ENCODE measurements around the gene MAB21L4. TPM values are rescaled to one million over a fixed set of nuclear protein-coding genes. Genes with fewer than 3 reads are reported as not detected.

The MAB21L4 gene
- total RNA-seq, 2 donors from 2014 or later = not detected

- DNase-seq (ENCODE audit: low spot score) = peak; percentile 46
- Mint-ChIP-seq H3K4me1 (ENCODE audit: low read depth in 2 of 2) (no peaks in the 10 kb centered on the region), H3K27me3 (no peaks in the 10 kb centered on the region), H3K36me3 (no peaks in the 10 kb centered on the region), H3K4me3 (no peak overlapping the region), H3K9me3 (no peaks in the 10 kb centered on the region), H3K27ac (no peak overlapping the region)
- ATAC-seq = no peak
Observed at GRCh38 chr2:240919786-240920782, 24.1 kb upstream of the MAB21L4 start.

GRCh38 chr2:240919161-240919781, 23.3 kb upstream of the MAB21L4 start:
- H3K9me3 Mint-ChIP-seq = no peaks in the 10 kb centered on the region
- H3K36me3 Mint-ChIP-seq = no peaks in the 10 kb centered on the region
- peak; percentile 56 for DNase-seq (ENCODE audit: low spot score)
- H3K27me3 Mint-ChIP-seq = no peaks in the 10 kb centered on the region
- no peak overlapping the region for H3K27ac Mint-ChIP-seq
- H3K4me3 Mint-ChIP-seq = no peak overlapping the region
- H3K4me1 Mint-ChIP-seq (ENCODE audit: low read depth in 2 of 2) = no peaks in the 10 kb centered on the region
- ATAC-seq = no peak

- ATAC-seq = no peak
- H3K36me3 Mint-ChIP-seq = no peaks in the 10 kb centered on the region
- peak; percentile 58 for DNase-seq (ENCODE audit: low spot score)
- no peaks in the 10 kb centered on the region for H3K4me1 Mint-ChIP-seq (ENCODE audit: low read depth in 2 of 2)
- H3K27me3 Mint-ChIP-seq = no peaks in the 10 kb centered on the region
- no peak overlapping the region for H3K27ac Mint-ChIP-seq
- no peak overlapping the region for H3K4me3 Mint-ChIP-seq
- no peaks in the 10 kb centered on the region for H3K9me3 Mint-ChIP-seq
Observed at GRCh38 chr2:240918258-240919091, 22.5 kb upstream of the MAB21L4 start.

GRCh38 chr2:240917684-240918257, 21.8 kb upstream of the MAB21L4 start:
- ATAC-seq (no peak), DNase-seq (ENCODE audit: low spot score) (no peak)
- Mint-ChIP-seq H3K27me3 (no peaks in the 10 kb centered on the region), H3K9me3 (no peaks in the 10 kb centered on the region), H3K27ac (no peak overlapping the region), H3K4me1 (ENCODE audit: low read depth in 2 of 2) (no peaks in the 10 kb centered on the region), H3K4me3 (no peak overlapping the region), H3K36me3 (no peaks in the 10 kb centered on the region)

GRCh38 chr2:240917009-240917683, 21.2 kb upstream of the MAB21L4 start:
- Mint-ChIP-seq H3K27me3 (peaks cover 0 to 4% of the 10 kb centered on the region in 2 donors), H3K27ac (no peak overlapping the region), H3K36me3 (no peaks in the 10 kb centered on the region), H3K4me3 (no peak overlapping the region), H3K9me3 (no peaks in the 10 kb centered on the region), H3K4me1 (ENCODE audit: low read depth in 2 of 2) (no peaks in the 10 kb centered on the region)
- peak; percentile 47 for DNase-seq (ENCODE audit: low spot score)
- ATAC-seq = no peak

GRCh38 chr2:240916571-240917008, 20.6 kb upstream of the MAB21L4 start:
- no peak overlapping the region for H3K4me3 Mint-ChIP-seq
- H3K4me1 Mint-ChIP-seq (ENCODE audit: low read depth in 2 of 2) = no peaks in the 10 kb centered on the region
- H3K9me3 Mint-ChIP-seq = no peaks in the 10 kb centered on the region
- H3K27me3 Mint-ChIP-seq = peaks cover 0 to 6% of the 10 kb centered on the region in 2 donors
- H3K36me3 Mint-ChIP-seq = no peaks in the 10 kb centered on the region
- no peak for ATAC-seq
- no peak for DNase-seq (ENCODE audit: low spot score)
- no peak overlapping the region for H3K27ac Mint-ChIP-seq

GRCh38 chr2:240915526-240916341, 19.8 kb upstream of the MAB21L4 start:
- Mint-ChIP-seq H3K4me3 (no peak overlapping the region), H3K9me3 (no peaks in the 10 kb centered on the region), H3K36me3 (no peaks in the 10 kb centered on the region), H3K27ac (no peak overlapping the region), H3K4me1 (ENCODE audit: low read depth in 2 of 2) (no peaks in the 10 kb centered on the region), H3K27me3 (peaks cover 0 to 6% of the 10 kb centered on the region in 2 donors)
- ATAC-seq (no peak), DNase-seq (ENCODE audit: low spot score) (no peak)

- peaks cover 0 to 8% of the 10 kb centered on the region in 2 donors for H3K27me3 Mint-ChIP-seq
- H3K4me1 Mint-ChIP-seq (ENCODE audit: low read depth in 2 of 2) = no peaks in the 10 kb centered on the region
- DNase-seq (ENCODE audit: low spot score) (no peak), ATAC-seq (no peak)
- no peaks in the 10 kb centered on the region for H3K36me3 Mint-ChIP-seq
- no peak overlapping the region for H3K27ac Mint-ChIP-seq
- no peak overlapping the region for H3K4me3 Mint-ChIP-seq
- H3K9me3 Mint-ChIP-seq = no peaks in the 10 kb centered on the region
Observed at GRCh38 chr2:240914645-240915525, 18.9 kb upstream of the MAB21L4 start.

GRCh38 chr2:240913810-240914644, 18.1 kb upstream of the MAB21L4 start:
- ATAC-seq = no peak

GRCh38 chr2:240912878-240913809, 17.2 kb upstream of the MAB21L4 start:
- no peak for ATAC-seq

More at GRCh38 chr2:240913810-240914644, 18.1 kb upstream of the MAB21L4 start:
- Mint-ChIP-seq H3K27ac (no peak overlapping the region), H3K4me1 (ENCODE audit: low read depth in 2 of 2) (no peaks in the 10 kb centered on the region), H3K4me3 (no peak overlapping the region), H3K36me3 (no peaks in the 10 kb centered on the region), H3K27me3 (peaks cover 0 to 8% of the 10 kb centered on the region in 2 donors), H3K9me3 (no peaks in the 10 kb centered on the region)
- no peak for DNase-seq (ENCODE audit: low spot score)

More at GRCh38 chr2:240912878-240913809, 17.2 kb upstream of the MAB21L4 start:
- Mint-ChIP-seq H3K27ac (no peak overlapping the region), H3K9me3 (no peaks in the 10 kb centered on the region), H3K36me3 (no peaks in the 10 kb centered on the region), H3K4me3 (no peak overlapping the region), H3K4me1 (ENCODE audit: low read depth in 2 of 2) (no peaks in the 10 kb centered on the region), H3K27me3 (peaks cover 0 to 8% of the 10 kb centered on the region in 2 donors)
- no peak for DNase-seq (ENCODE audit: low spot score)
